Smooth muscle cell (in vitro differentiated cells): ENCODE results near the gene TDG. TPM values are rescaled to one million over a fixed set of nuclear protein-coding genes. Genes with fewer than 3 reads are reported as not detected.

Experiments
- DNase-seq: peaks from one replicate; lab custom pipeline; 2025; ENCODE audit not compliant: unreplicated experiment; lab: John Stamatoyannopoulos, UW
- H2AFZ ChIP-seq: fragments of 200-600 bp; sonication (generic); 2 replicates; pipeline ENCODE4 v1.6.0; 2016; ENCODE audit warnings: antibody characterized with exemption, low read depth, mild to moderate bottlenecking
- H3F3A ChIP-seq: fragments of 200-600 bp; sonication (generic); 2 replicates; pipeline ENCODE4 v1.6.0; 2017; ENCODE audit warnings: antibody characterized with exemption, low read depth
- H3K27ac ChIP-seq: fragments of 200-600 bp; sonication (generic); 2 replicates; pipeline ENCODE4 v1.5.1; 2016; ENCODE audit warnings: low read depth, mild to moderate bottlenecking
- H3K27me3 ChIP-seq: fragments of 200-600 bp; sonication (generic); 2 replicates; pipeline ENCODE4 v1.6.1; 2016; ENCODE audit warnings: low read depth, mild to moderate bottlenecking
- H3K36me3 ChIP-seq: fragments of 200-600 bp; sonication (generic); 2 replicates; pipeline ENCODE4 v1.5.1; 2016; ENCODE audit warnings: low read depth
- H3K4me1 ChIP-seq: fragments of 200-600 bp; sonication (generic); 2 replicates; pipeline ENCODE4 v1.5.1; 2016; ENCODE audit warnings: low read depth
- H3K4me2 ChIP-seq: fragments of 200-600 bp; sonication (generic); 2 replicates; pipeline ENCODE4 v1.6.0; 2016; ENCODE audit warnings: mild to moderate bottlenecking
- H3K4me3 ChIP-seq: fragments of 200-600 bp; sonication (generic); 2 replicates; pipeline ENCODE4 v1.5.1; 2016; ENCODE audit warnings: mild to moderate bottlenecking
- H3K79me2 ChIP-seq: fragments of 200-600 bp; sonication (generic); 2 replicates; pipeline ENCODE4 v1.6.0; 2016; ENCODE audit warnings: low read depth, mild to moderate bottlenecking
- H3K9ac ChIP-seq: fragments of 200-600 bp; sonication (generic); 2 replicates; pipeline ENCODE4 v1.6.0; 2016; ENCODE audit warnings: low read depth
- H3K9me3 ChIP-seq: fragments of 200-600 bp; sonication (generic); replicated peaks from 2 replicates; pipeline ENCODE4 v1.5.1; 2016; ENCODE audit warnings: low read depth
- H4K20me1 ChIP-seq: fragments of 200-600 bp; sonication (generic); 2 replicates; pipeline ENCODE4 v1.6.0; 2016; ENCODE audit warnings: low read depth
- WGBS: methylation state at CpG from one replicate; pipeline ENCODE4 v1.1.7; 2016; ENCODE audit warnings: low lambda C conversion rate; 5-methylcytosine and 5-hydroxymethylcytosine counted together
- polyA plus RNA-seq: library from polyadenylated mRNA; unstranded; fragments of >200 nt; fragmentation: Nextera tagmentation; extraction: Ambion mirVana; gene quantifications from 2 replicates; pipeline ENCODE4 v1.2.1, GENCODE V29; 2016
- total RNA-seq: library from RNA; depleted of rRNA; stranded (reverse); fragments of >200 nt; gene quantifications from 2 replicates; pipeline ENCODE4 v1.2.3, GENCODE V29; 2014
- TF ChIP-seq, protein P1 (sequence below): fragments of 200-600 bp; sonication (generic); IDR thresholded peaks from 2 replicates; pipeline ENCODE4 v1.5.1; 2017; ENCODE audit warnings: borderline replicate concordance, mild to moderate bottlenecking, antibody characterized with exemption; ENCODE audit not compliant: insufficient read depth, poor library complexity, severe bottlenecking

The TDG gene
- total and polyA plus RNA-seq, 2 experiments from 2014 or later = 34.5 to 61.1 TPM

DNA sequence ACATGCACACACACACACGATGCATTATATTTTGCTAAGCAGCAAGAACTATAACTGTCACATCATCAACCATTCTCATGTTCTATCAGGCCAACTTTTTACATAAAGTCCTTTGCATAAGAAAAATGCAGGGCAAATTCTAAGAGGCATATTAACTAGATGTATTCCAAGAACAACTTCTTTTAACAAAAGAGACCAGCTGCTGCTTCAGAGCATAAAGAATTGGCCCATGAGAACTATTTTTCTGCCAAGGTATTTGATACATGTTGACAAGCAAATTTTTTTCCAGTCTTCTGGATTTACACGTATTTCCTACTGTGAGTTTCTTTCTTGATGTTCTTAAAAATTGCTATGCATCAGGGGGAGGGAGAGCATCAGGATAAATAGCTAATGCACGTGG, 57.1 kb downstream of the TDG start:
- Histone ChIP-seq H3K4me1 (no peaks in the 10 kb centered on the region), H2AFZ (no peak overlapping the region), H3K27me3 (peaks cover 8% of the 10 kb centered on the region), H3F3A (no peaks in the 10 kb centered on the region), H3K4me3 (no peak overlapping the region), H3K9me3 (no peaks in the 10 kb centered on the region), H3K36me3 (no peaks in the 10 kb centered on the region), H3K27ac (no peak overlapping the region), H3K4me2 (no peak overlapping the region), H3K9ac (no peak overlapping the region), H3K79me2 (no peaks in the 10 kb centered on the region), H4K20me1 (no peaks in the 10 kb centered on the region)
- no peak for DNase-seq
- 79% methylated on average over 3 of the region's 3 CpGs for WGBS
- TF ChIP-seq, protein P1, sequence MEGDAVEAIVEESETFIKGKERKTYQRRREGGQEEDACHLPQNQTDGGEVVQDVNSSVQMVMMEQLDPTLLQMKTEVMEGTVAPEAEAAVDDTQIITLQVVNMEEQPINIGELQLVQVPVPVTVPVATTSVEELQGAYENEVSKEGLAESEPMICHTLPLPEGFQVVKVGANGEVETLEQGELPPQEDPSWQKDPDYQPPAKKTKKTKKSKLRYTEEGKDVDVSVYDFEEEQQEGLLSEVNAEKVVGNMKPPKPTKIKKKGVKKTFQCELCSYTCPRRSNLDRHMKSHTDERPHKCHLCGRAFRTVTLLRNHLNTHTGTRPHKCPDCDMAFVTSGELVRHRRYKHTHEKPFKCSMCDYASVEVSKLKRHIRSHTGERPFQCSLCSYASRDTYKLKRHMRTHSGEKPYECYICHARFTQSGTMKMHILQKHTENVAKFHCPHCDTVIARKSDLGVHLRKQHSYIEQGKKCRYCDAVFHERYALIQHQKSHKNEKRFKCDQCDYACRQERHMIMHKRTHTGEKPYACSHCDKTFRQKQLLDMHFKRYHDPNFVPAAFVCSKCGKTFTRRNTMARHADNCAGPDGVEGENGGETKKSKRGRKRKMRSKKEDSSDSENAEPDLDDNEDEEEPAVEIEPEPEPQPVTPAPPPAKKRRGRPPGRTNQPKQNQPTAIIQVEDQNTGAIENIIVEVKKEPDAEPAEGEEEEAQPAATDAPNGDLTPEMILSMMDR = no peak

DNA sequence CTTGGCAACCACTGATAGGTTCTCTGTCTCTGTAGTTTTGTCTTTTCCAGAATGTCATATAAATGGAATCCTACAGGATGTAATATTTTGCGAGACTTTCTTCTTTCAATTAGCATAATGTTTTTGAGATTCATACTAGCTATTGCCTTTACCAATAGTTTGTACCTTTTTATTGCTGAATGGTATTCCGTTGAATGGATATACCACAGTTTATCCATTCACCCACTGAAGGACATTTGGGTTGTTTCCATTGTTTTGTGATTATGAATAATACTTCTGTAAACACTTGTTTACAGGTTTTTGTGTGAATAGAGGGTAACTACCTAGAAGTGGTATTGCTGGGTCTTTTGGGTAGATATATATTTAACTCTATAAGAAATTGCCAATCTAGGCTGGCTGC, 58.0 kb downstream of the TDG start:
- Histone ChIP-seq H2AFZ (no peak overlapping the region), H3K4me2 (no peak overlapping the region), H3F3A (no peaks in the 10 kb centered on the region), H3K27me3 (peaks cover 8% of the 10 kb centered on the region), H3K36me3 (no peaks in the 10 kb centered on the region), H3K27ac (no peak overlapping the region), H3K9ac (no peak overlapping the region), H3K4me3 (no peak overlapping the region), H4K20me1 (no peaks in the 10 kb centered on the region), H3K79me2 (no peaks in the 10 kb centered on the region), H3K4me1 (no peaks in the 10 kb centered on the region), H3K9me3 (no peaks in the 10 kb centered on the region)
- TF ChIP-seq, protein P1 = no peak
- DNase-seq = no peak
- WGBS = 65% methylated on average over 2 of the region's 2 CpGs

GRCh38 chr12:104024348-104024747, 58.7 kb downstream of the TDG start:
- no peaks in the 10 kb centered on the region for H3F3A ChIP-seq
- H3K79me2 ChIP-seq = no peaks in the 10 kb centered on the region
- H3K4me2 ChIP-seq = no peak overlapping the region
- H3K9me3 ChIP-seq = no peaks in the 10 kb centered on the region
- DNase-seq = no peak
- H3K27me3 ChIP-seq = peaks cover 8% of the 10 kb centered on the region
- 93% methylated on average over 6 of the region's 6 CpGs for WGBS
- TF ChIP-seq, protein P1 = no peak
- no peak overlapping the region for H3K27ac ChIP-seq
- H2AFZ ChIP-seq = no peak overlapping the region
- no peak overlapping the region for H3K4me3 ChIP-seq
- no peaks in the 10 kb centered on the region for H3K36me3 ChIP-seq
- no peaks in the 10 kb centered on the region for H4K20me1 ChIP-seq
- H3K9ac ChIP-seq = no peak overlapping the region
- H3K4me1 ChIP-seq = no peaks in the 10 kb centered on the region

DNA sequence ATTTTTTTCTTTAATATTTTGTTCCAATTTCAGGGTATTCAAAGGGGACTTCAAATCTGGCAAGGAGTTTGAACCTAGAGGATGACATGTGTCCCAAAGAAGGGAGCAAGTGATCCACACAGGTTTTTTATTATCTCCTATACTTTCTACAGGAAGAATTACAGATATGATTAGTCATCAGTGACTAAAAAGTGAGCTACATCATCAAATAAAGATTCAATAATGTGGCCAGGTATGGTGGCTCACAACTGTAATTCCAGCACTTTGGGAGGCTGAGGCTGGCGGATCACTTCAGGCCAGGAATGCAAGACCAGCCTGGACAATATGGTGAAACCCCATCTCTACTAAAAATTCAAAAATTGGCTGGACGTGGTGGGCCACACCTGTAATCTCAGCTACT, 60.1 kb downstream of the TDG start:
- H3K9me3 ChIP-seq = no peaks in the 10 kb centered on the region
- H4K20me1 ChIP-seq = no peaks in the 10 kb centered on the region
- 95% methylated on average over 2 of the region's 2 CpGs for WGBS
- DNase-seq = no peak
- no peak overlapping the region for H3K4me3 ChIP-seq
- no peaks in the 10 kb centered on the region for H3K4me1 ChIP-seq
- no peak overlapping the region for H3K4me2 ChIP-seq
- no peak overlapping the region for H3K27ac ChIP-seq
- H2AFZ ChIP-seq = no peak overlapping the region
- no peak overlapping the region for H3K9ac ChIP-seq
- peaks cover under 1% of the 10 kb centered on the region for H3K27me3 ChIP-seq
- no peaks in the 10 kb centered on the region for H3K79me2 ChIP-seq
- TF ChIP-seq, protein P1 = no peak
- H3K36me3 ChIP-seq = no peaks in the 10 kb centered on the region
- H3F3A ChIP-seq = no peaks in the 10 kb centered on the region
